Ovary (tissue), 9 donors: ENCODE data around the gene LMF1. TPM values are rescaled to one million over a fixed set of nuclear protein-coding genes. Genes with fewer than 3 reads are reported as not detected.

Source experiments
- DNase-seq, 5 donors: peaks; one replicate each; pipeline ENCODE4 v3.0.0-alpha.2; 2019 to 2020
- H3K27ac ChIP-seq, 2 donors: fragments of 200-600 bp; one replicate each; pipeline versions ENCODE4 v1.5.1 to v1.8.0; 2019 to 2022
- H3K27me3 ChIP-seq: fragments of 200-600 bp; one replicate; pipeline ENCODE4 v1.8.0; 2022
- H3K36me3 ChIP-seq: fragments of 200-600 bp; sonication (generic); one replicate; pipeline ENCODE4 v1.5.1; 2019
- H3K4me1 ChIP-seq: one replicate; pipeline ENCODE4 v1.8.1; 2013; ENCODE audit warnings: mild to moderate bottlenecking, moderate library complexity; ENCODE audit not compliant: insufficient read depth
- H3K4me3 ChIP-seq: fragments of 200-600 bp; sonication (generic); one replicate; pipeline ENCODE4 v1.5.1; 2017
- H3K9me3 ChIP-seq, 2 donors: fragments of 200-600 bp in 1 of 2; sonication (generic) in 1 of 2; one replicate each; pipeline versions ENCODE4 v1.5.1 to v1.8.1; 2013 to 2019; ENCODE audit warnings: mild to moderate bottlenecking in 1 of 2, moderate library complexity in 1 of 2
- CTCF ChIP-seq, 3 donors: fragments of 450-650 bp in 2 of 3; fragments of 200-600 bp in 1 of 3; IDR thresholded peaks; one replicate each; pipeline versions ENCODE4 v1.5.1 to v1.8.0; 2016 to 2022; ENCODE audit warnings: antibody characterized with exemption in 3 of 3, mild to moderate bottlenecking in 1 of 3
- EP300 ChIP-seq: sonication (generic); formaldehyde crosslinking; IDR thresholded peaks from one replicate; pipeline ENCODE4 v1.6.1; 2017; ENCODE audit warnings: antibody characterized with exemption
- POLR2A ChIP-seq: fragments of 450-650 bp; IDR thresholded peaks from one replicate; pipeline ENCODE4 v1.6.1; 2017; ENCODE audit warnings: antibody characterized with exemption, mild to moderate bottlenecking, moderate library complexity
- WGBS, 3 donors: extraction: QIAGEN DNeasy Blood & Tissue Kit in 1 of 3; methylation state at CpG; one replicate each; pipeline versions ENCODE4 v1.1.5 to v1.1.7; 2013 to 2017; 5-methylcytosine and 5-hydroxymethylcytosine counted together
- intact Hi-C, 4 donors: fragments of 100-400 bp; cut with DNase I; formaldehyde crosslinking; loops; one replicate each; pipeline versions ENCODE4 v1.11.0 to v1.15.1; 2022 to 2023
- polyA plus RNA-seq, 2 donors: library from polyadenylated mRNA; stranded (reverse); fragments of 200-250 nt in 1 of 2; fragments of 350-450 nt in 1 of 2; fragmentation: Illumina TruSeq in 1 of 2; extraction: RNeasy Lipid Tissue Mini Kit (QIAGEN cat#74804) in 1 of 2; gene quantifications; one replicate each; pipeline ENCODE4 v1.2.3, GENCODE V29; 2013 to 2014
- total RNA-seq, 7 donors: library from RNA; depleted of rRNA in 2 of 7; stranded (reverse); fragments of >200 nt in 2 of 7; fragmentation: NEBNext Ultra II Directional in 3 of 7; extraction: Animal tissue kit (Norgen Biotek cat#: 25700) in 3 of 7; gene quantifications; one replicate each; pipeline versions ENCODE4 v1.1.0 to v1.2.4, GENCODE V29; 2016 to 2023
- donor health status: DM: no; HTN: no; CAD: no; lungs with moderate emphysema.
- donor health status: DM: no; HTN: no; CAD: no.
- donor health status: Bipolar disorder and iron deficiency.
- donor health status: DM: yes; HTN: yes; CAD: no.
- donor health status: DM: no; HTN: no; CAD: no.
- donor health status: DM: yes; HTN: yes; CAD: no.

Gene LMF1
- total and polyA plus RNA-seq, 9 donors, result 7.8 to 31.9 (median 23.6) TPM

- Histone ChIP-seq H3K36me3 (no peaks in the 10 kb centered on the region), H3K9me3 (no peaks in the 10 kb centered on the region), H3K4me1 (no peaks in the 10 kb centered on the region), H3K27ac (no peak overlapping the region), H3K27me3 (no peaks in the 10 kb centered on the region), H3K4me3 (no peak overlapping the region)
- 90 to 93% (median 92%) methylated on average over 27 of the region's 27 CpGs for WGBS, 3 donors
- TF ChIP-seq EP300, result no peak
- TF ChIP-seq CTCF (IDR thresholded peaks at IDR 0.05), result no peak
- TF ChIP-seq POLR2A, result no peak
- peak in 1 of 5 donors; percentile 12 for DNase-seq
- intact Hi-C loops, result no loop called here
Measured at GRCh38 chr16:879461-879861, 91.3 kb downstream of the LMF1 start.

GRCh38 chr16:878886-879285, 91.9 kb downstream of the LMF1 start:
- DNase-seq, result peak in 1 of 5 donors; percentile 14
- WGBS, 3 donors, result 67 to 74% (median 70%) methylated on average over 13 to 14 of the region's 14 CpGs
- TF ChIP-seq POLR2A, result no peak
- Histone ChIP-seq H3K36me3 (no peaks in the 10 kb centered on the region), H3K4me1 (no peaks in the 10 kb centered on the region), H3K27me3 (no peaks in the 10 kb centered on the region), H3K27ac (no peak overlapping the region), H3K4me3 (no peak overlapping the region), H3K9me3 (no peaks in the 10 kb centered on the region)
- intact Hi-C loops, result no loop called here

GRCh38 chr16:878072-878784, 92.6 kb downstream of the LMF1 start:
- TF ChIP-seq CTCF (IDR thresholded peaks at IDR 0.05) (no peak), EP300 (no peak)
- no peaks in the 10 kb centered on the region for H3K9me3 ChIP-seq
- intact Hi-C loops, result no loop called here
- H3K36me3 ChIP-seq, result no peaks in the 10 kb centered on the region
- no peak overlapping the region for H3K27ac ChIP-seq
- 82 to 88% (median 83%) methylated on average over 42 to 44 of the region's 44 CpGs for WGBS, 3 donors
- peak in 1 of 5 donors; percentile 14 for DNase-seq
- no peaks in the 10 kb centered on the region for H3K4me1 ChIP-seq
- H3K27me3 ChIP-seq, result no peaks in the 10 kb centered on the region
- H3K4me3 ChIP-seq, result no peak overlapping the region

GRCh38 chr16:877242-878071, 93.3 kb downstream of the LMF1 start:
- intact Hi-C loops, result no loop called here

More at GRCh38 chr16:877242-878071, 93.3 kb downstream of the LMF1 start:
- DNase-seq, result no peak
- no peak overlapping the region for H3K27ac ChIP-seq
- H3K9me3 ChIP-seq, result no peaks in the 10 kb centered on the region
- no peak overlapping the region for H3K4me3 ChIP-seq
- H3K4me1 ChIP-seq, result no peaks in the 10 kb centered on the region
- H3K36me3 ChIP-seq, result no peaks in the 10 kb centered on the region
- 90 to 92% (median 91%) methylated on average over 31 of the region's 31 CpGs for WGBS, 3 donors
- no peak for TF ChIP-seq EP300
- TF ChIP-seq POLR2A, result no peak
- no peak for TF ChIP-seq CTCF (IDR thresholded peaks at IDR 0.05)
- no peaks in the 10 kb centered on the region for H3K27me3 ChIP-seq
